Naive thymus-derived CD4-positive, alpha-beta T cell (primary cell): ENCODE measurements around the gene OCA2. TPM values are rescaled to one million over a fixed set of nuclear protein-coding genes. Genes with fewer than 3 reads are reported as not detected.

Source experiments
- ATAC-seq: fragments of 150-1000 bp; cut with Tn5 transposase; 2 replicates; pipeline ENCODE4 v1.10.0; 2021; ENCODE audit warnings: mild to moderate bottlenecking, moderate library complexity
- CTCF ChIA-PET: fragments of 350-600 bp; sonication (Branson Sonifier 250); formaldehyde crosslinking; loops from one replicate; lab custom pipeline; 2021; ENCODE audit warnings: antibody characterized with exemption; lab: Charles Lee
- POLR2A ChIA-PET: fragments of 350-600 bp; sonication (Branson Sonifier 250); formaldehyde crosslinking; loops from one replicate; lab custom pipeline; 2021; ENCODE audit warnings: antibody characterized with exemption, inconsistent platforms; lab: Charles Lee
- DNase-seq, 9 donors: peaks; one replicate each; pipeline versions ENCODE4 v3.0.0 to v3.0.0-alpha.2; 2020 to 2022; ENCODE audit warnings: mixed read lengths in 1 of 9
- H3K27ac ChIP-seq: one replicate; pipeline ENCODE4 v1.7.0; 2013; ENCODE audit warnings: mild to moderate bottlenecking, low read depth, low read length, moderate library complexity
- H3K27me3 ChIP-seq, 2 donors: one replicate each; pipeline ENCODE4 v1.7.0; 2013; ENCODE audit warnings: low read length in 2 of 2, mild to moderate bottlenecking in 2 of 2, moderate library complexity in 2 of 2; ENCODE audit not compliant: control insufficient read depth in 2 of 2, insufficient read depth in 2 of 2
- H3K36me3 ChIP-seq, 3 experiments: 1 replicate in 2 of 3; 2 replicates in 1 of 3; pipeline ENCODE4 v1.7.0; 2013; ENCODE audit warnings: low read length in 3 of 3, mild to moderate bottlenecking in 3 of 3, moderate library complexity in 1 of 3; ENCODE audit not compliant: insufficient read depth in 3 of 3, control insufficient read depth in 2 of 3
- H3K4me1 ChIP-seq, 2 donors: one replicate each; pipeline ENCODE4 v1.7.0; 2013; ENCODE audit warnings: low read length in 2 of 2, mild to moderate bottlenecking in 2 of 2, moderate library complexity in 1 of 2; ENCODE audit not compliant: control insufficient read depth in 2 of 2, insufficient read depth in 2 of 2
- H3K4me3 ChIP-seq: 2 replicates; pipeline ENCODE4 v1.7.0; 2013; ENCODE audit warnings: mild to moderate bottlenecking, low read length
- H3K9me3 ChIP-seq, 3 experiments: 1 replicate in 2 of 3; 2 replicates in 1 of 3; pipeline ENCODE4 v1.7.0; 2013; ENCODE audit warnings: low read length in 3 of 3; ENCODE audit not compliant: control insufficient read depth in 2 of 3
- H3K27ac Mint-ChIP-seq, 9 donors: one replicate each; pipeline ENCODE4 v1.8.0; 2020 to 2022; ENCODE audit warnings: mixed read lengths in 9 of 9, mild to moderate bottlenecking in 8 of 9, moderate library complexity in 5 of 9, inconsistent platforms in 2 of 9
- H3K27me3 Mint-ChIP-seq, 5 donors: one replicate each; pipeline ENCODE4 v1.8.0; 2021 to 2022; ENCODE audit warnings: mixed read lengths in 5 of 5, mild to moderate bottlenecking in 1 of 5
- H3K36me3 Mint-ChIP-seq, 5 donors: one replicate each; pipeline ENCODE4 v1.8.0; 2020 to 2022; ENCODE audit warnings: mixed read lengths in 5 of 5, mild to moderate bottlenecking in 3 of 5, inconsistent platforms in 1 of 5
- H3K4me1 Mint-ChIP-seq, 7 donors: one replicate each; pipeline ENCODE4 v1.8.0; 2020 to 2022; ENCODE audit warnings: mixed read lengths in 7 of 7, mild to moderate bottlenecking in 3 of 7, inconsistent platforms in 1 of 7
- H3K4me3 Mint-ChIP-seq, 10 donors: one replicate each; pipeline ENCODE4 v1.8.0; 2020 to 2022; ENCODE audit warnings: mild to moderate bottlenecking in 10 of 10, mixed read lengths in 10 of 10, moderate library complexity in 6 of 10, inconsistent platforms in 2 of 10
- H3K9me3 Mint-ChIP-seq, 11 donors: one replicate each; pipeline ENCODE4 v1.8.0; 2020 to 2022; ENCODE audit warnings: mixed read lengths in 11 of 11, mild to moderate bottlenecking in 4 of 11, inconsistent platforms in 1 of 11, moderate library complexity in 1 of 11
- intact Hi-C, 2 donors: fragments of 100-400 bp; cut with micrococcal nuclease; formaldehyde crosslinking; loops; one replicate each; pipeline ENCODE4 v1.15.1; 2023
- polyA plus RNA-seq, 2 donors: library from polyadenylated mRNA; unstranded; fragments of 300-500 nt; fragmentation: Illumina TruSeq; gene quantifications; one replicate each; pipeline ENCODE4 v1.2.3, GENCODE V29; 2021
- total RNA-seq, 6 experiments: library from RNA in 5 of 6; stranded (reverse) in 5 of 6; gene quantifications; 1 replicate in 5 of 6; 2 replicates in 1 of 6; pipeline ENCODE4 v1.2.3 and lab custom pipeline; 2021 to 2026

The OCA2 gene
- total and polyA plus RNA-seq, 7 experiments from 2014 or later, result not detected

GRCh38 chr15:27906802-27907201 is 192.3 kb downstream of the OCA2 start:
- Histone ChIP-seq H3K9me3 (no peaks in the 10 kb centered on the region), H3K36me3 (no peaks in the 10 kb centered on the region), H3K4me3 (no peak overlapping the region), H3K27ac (no peak overlapping the region), H3K4me1 (no peaks in the 10 kb centered on the region), H3K27me3 (no peaks in the 10 kb centered on the region)
- H3K27me3 Mint-ChIP-seq, result peaks cover 0 to 27% (median 0%) of the 10 kb centered on the region in 5 donors
- H3K36me3 Mint-ChIP-seq, result no peaks in the 10 kb centered on the region
- H3K4me3 Mint-ChIP-seq, result no peak overlapping the region
- ATAC-seq (no peak), DNase-seq (no peak)
- ChIA-PET CTCF (no interaction called here), POLR2A (no interaction called here)
- H3K9me3 Mint-ChIP-seq, result peaks cover 0 to 25% (median 0%) of the 10 kb centered on the region in 11 donors
- intact Hi-C loops, result no loop called here
- no peak overlapping the region for H3K27ac Mint-ChIP-seq
- H3K4me1 Mint-ChIP-seq, result peaks cover 0 to 6% (median 0%) of the 10 kb centered on the region in 7 donors

GRCh38 chr15:27903405-27903804 is 195.7 kb downstream of the OCA2 start:
- H3K27ac ChIP-seq, result no peak overlapping the region
- H3K4me3 Mint-ChIP-seq, result no peak overlapping the region
- no peaks in the 10 kb centered on the region for H3K36me3 ChIP-seq
- H3K4me3 ChIP-seq, result no peak overlapping the region
- H3K27ac Mint-ChIP-seq, result no peak overlapping the region
- ChIA-PET POLR2A (no interaction called here), CTCF (no interaction called here)
- H3K27me3 ChIP-seq, result no peaks in the 10 kb centered on the region
- H3K9me3 Mint-ChIP-seq, result peaks cover 0 to 11% (median 1%) of the 10 kb centered on the region in 11 donors
- H3K27me3 Mint-ChIP-seq, result peaks cover 0 to 33% (median 5%) of the 10 kb centered on the region in 5 donors
- no peak for ATAC-seq
- H3K4me1 Mint-ChIP-seq, result peaks cover 0 to 6% (median 0%) of the 10 kb centered on the region in 7 donors
- no peaks in the 10 kb centered on the region for H3K4me1 ChIP-seq
- H3K36me3 Mint-ChIP-seq, result no peaks in the 10 kb centered on the region
- intact Hi-C loops, result no loop called here
- H3K9me3 ChIP-seq, result no peaks in the 10 kb centered on the region
- DNase-seq, result no peak

- Mint-ChIP-seq H3K36me3 (no peaks in the 10 kb centered on the region), H3K27ac (no peak overlapping the region), H3K9me3 (peaks cover 0 to 15% (median 4%) of the 10 kb centered on the region in 11 donors), H3K27me3 (peaks cover 0 to 33% (median 5%) of the 10 kb centered on the region in 5 donors), H3K4me3 (no peak overlapping the region), H3K4me1 (peaks cover 0 to 6% (median 0%) of the 10 kb centered on the region in 7 donors)
- Histone ChIP-seq H3K36me3 (no peaks in the 10 kb centered on the region), H3K4me1 (no peaks in the 10 kb centered on the region), H3K27me3 (no peaks in the 10 kb centered on the region), H3K4me3 (no peak overlapping the region), H3K27ac (no peak overlapping the region), H3K9me3 (no peaks in the 10 kb centered on the region)
- ChIA-PET POLR2A (no interaction called here), CTCF (no interaction called here)
- intact Hi-C loops, result no loop called here
- DNase-seq, result no peak
- no peak for ATAC-seq
Observed at GRCh38 chr15:27902680-27903385, 196.3 kb downstream of the OCA2 start.

- Histone ChIP-seq H3K4me3 (no peak overlapping the region), H3K9me3 (no peaks in the 10 kb centered on the region), H3K27me3 (no peaks in the 10 kb centered on the region), H3K4me1 (no peaks in the 10 kb centered on the region), H3K27ac (no peak overlapping the region), H3K36me3 (no peaks in the 10 kb centered on the region)
- Mint-ChIP-seq H3K4me3 (no peak overlapping the region), H3K9me3 (peaks cover 0 to 21% (median 12%) of the 10 kb centered on the region in 11 donors), H3K27me3 (peaks cover 0 to 14% (median 4%) of the 10 kb centered on the region in 5 donors), H3K27ac (no peak overlapping the region), H3K36me3 (peaks cover 0 to 6% (median 0%) of the 10 kb centered on the region in 5 donors), H3K4me1 (peaks cover 0 to 2% (median 0%) of the 10 kb centered on the region in 7 donors)
- no peak for ATAC-seq
- ChIA-PET POLR2A (no interaction called here), CTCF (no interaction called here)
- no peak for DNase-seq
- intact Hi-C loops, result no loop called here
Observed at GRCh38 chr15:27899583-27900285, 199.4 kb downstream of the OCA2 start.

- no peak overlapping the region for H3K4me3 ChIP-seq
- peaks cover 0 to 4% (median 0%) of the 10 kb centered on the region in 3 experiments for H3K9me3 ChIP-seq
- ATAC-seq, result no peak
- no peak overlapping the region for H3K27ac ChIP-seq
- Mint-ChIP-seq H3K4me1 (peaks cover 0 to 2% (median 0%) of the 10 kb centered on the region in 7 donors), H3K27me3 (peaks cover 0 to 6% (median 0%) of the 10 kb centered on the region in 5 donors), H3K4me3 (no peak overlapping the region), H3K27ac (no peak overlapping the region), H3K36me3 (peaks cover 0 to 13% (median 0%) of the 10 kb centered on the region in 5 donors), H3K9me3 (peaks cover 8 to 44% (median 19%) of the 10 kb centered on the region in 11 donors)
- no peaks in the 10 kb centered on the region for H3K27me3 ChIP-seq
- CTCF ChIA-PET, result no interaction called here
- intact Hi-C loops, result no loop called here
- POLR2A ChIA-PET, result no interaction called here
- no peaks in the 10 kb centered on the region for H3K36me3 ChIP-seq
- no peaks in the 10 kb centered on the region for H3K4me1 ChIP-seq
- no peak for DNase-seq
Observed at GRCh38 chr15:27897481-27897880, 201.6 kb downstream of the OCA2 start.

- DNase-seq (no peak), ATAC-seq (no peak)
- intact Hi-C loops, result no loop called here
- no peaks in the 10 kb centered on the region for H3K4me1 Mint-ChIP-seq
- CTCF ChIA-PET, result no interaction called here
- H3K27ac Mint-ChIP-seq, result no peak overlapping the region
- peaks cover 0 to 4% (median 0%) of the 10 kb centered on the region in 3 experiments for H3K9me3 ChIP-seq
- H3K4me3 ChIP-seq, result no peak overlapping the region
- no peaks in the 10 kb centered on the region for H3K27me3 ChIP-seq
- no peaks in the 10 kb centered on the region for H3K27me3 Mint-ChIP-seq
- H3K9me3 Mint-ChIP-seq, result peaks cover 14 to 69% (median 28%) of the 10 kb centered on the region in 11 donors
- H3K36me3 Mint-ChIP-seq, result peaks cover 0 to 14% (median 0%) of the 10 kb centered on the region in 5 donors
- POLR2A ChIA-PET, result no interaction called here
- no peak overlapping the region for H3K4me3 Mint-ChIP-seq
- H3K27ac ChIP-seq, result no peak overlapping the region
- no peaks in the 10 kb centered on the region for H3K36me3 ChIP-seq
- H3K4me1 ChIP-seq, result no peaks in the 10 kb centered on the region
Observed at GRCh38 chr15:27894645-27895044, 204.5 kb downstream of the OCA2 start.
